IMR-90 (cell line): ENCODE data around the gene CSDE1. TPM values are rescaled to one million over a fixed set of nuclear protein-coding genes. Genes with fewer than 3 reads are reported as not detected.

ENCODE experiments used
- ATAC-seq: fragments of 200-7000 bp; cut with Tn5 transposase; 2 replicates; pipeline ENCODE4 v1.9.1; 2020; ENCODE audit warnings: low read depth, mild to moderate bottlenecking, moderate library complexity
- BruUV-seq: library from RNA; stranded (reverse); fragments of 400-500 nt; replicated peaks from 2 replicates; lab custom pipeline; 2021; lab: Mats Ljungman, UMichigan
- CTCF ChIA-PET: fragments of 300-600 bp; formaldehyde crosslinking; extraction: SDS; loops from one replicate; lab custom pipeline; 2021; ENCODE audit warnings: antibody characterized with exemption; lab: Yijun Ruan, JAX
- POLR2A ChIA-PET: fragments of 300-600 bp; sonication (Branson Sonifier 250); formaldehyde crosslinking; loops from one replicate; lab custom pipeline; 2022; ENCODE audit warnings: antibody characterized with exemption; ENCODE audit not compliant: unreplicated experiment; lab: Charles Lee
- DNase-seq: peaks from one replicate; pipeline ENCODE4 v3.0.0; 2013
- H2AFZ ChIP-seq: replicated peaks from 2 replicates; pipeline ENCODE3; 2013; ENCODE audit warnings: low read length, mild to moderate bottlenecking; ENCODE audit not compliant: poor library complexity
- H2AK5ac ChIP-seq: 2 replicates; pipeline ENCODE4 v1.6.1; 2013; ENCODE audit warnings: low read depth, low read length, inconsistent platforms
- H2AK9ac ChIP-seq: replicated peaks from 2 replicates; pipeline ENCODE3; 2013; ENCODE audit warnings: mild to moderate bottlenecking, low read depth, low read length, moderate library complexity; ENCODE audit not compliant: poor library complexity
- H2BK120ac ChIP-seq: 2 replicates; pipeline ENCODE4 v1.6.1; 2013; ENCODE audit warnings: low read depth, low read length, inconsistent platforms
- H2BK15ac ChIP-seq: 3 replicates; pipeline ENCODE4 v1.6.1; 2013; ENCODE audit warnings: low read depth, low read length, inconsistent platforms
- H2BK20ac ChIP-seq: 2 replicates; pipeline ENCODE4 v1.6.1; 2013; ENCODE audit warnings: low read depth, mild to moderate bottlenecking, inconsistent platforms, low read length, moderate library complexity
- H2BK5ac ChIP-seq: 2 replicates; pipeline ENCODE4 v1.6.1; 2013; ENCODE audit warnings: mild to moderate bottlenecking, low read depth, low read length, inconsistent platforms; ENCODE audit not compliant: poor library complexity, severe bottlenecking
- H3K14ac ChIP-seq: replicated peaks from 2 replicates; pipeline ENCODE4 v1.6.1; 2013; ENCODE audit warnings: low read depth, low read length, inconsistent platforms
- H3K18ac ChIP-seq: 2 replicates; pipeline ENCODE4 v1.6.1; 2013; ENCODE audit warnings: low read depth, low read length, control low read depth
- H3K23ac ChIP-seq: 2 replicates; pipeline ENCODE4 v1.6.1; 2013; ENCODE audit warnings: low read depth, low read length, inconsistent platforms
- H3K27ac ChIP-seq: 2 replicates; pipeline ENCODE4 v1.5.1; 2013; ENCODE audit warnings: mild to moderate bottlenecking, control low read depth, low read length; ENCODE audit not compliant: insufficient read depth
- H3K27me3 ChIP-seq: 2 replicates; pipeline ENCODE4 v1.6.1; 2013; ENCODE audit warnings: low read length; ENCODE audit not compliant: control insufficient read depth, insufficient read depth
- H3K36me3 ChIP-seq: 2 replicates; pipeline ENCODE4 v1.6.1; 2013; ENCODE audit warnings: low read length, mixed read lengths; ENCODE audit not compliant: control insufficient read depth, insufficient read depth
- H3K4ac ChIP-seq: 2 replicates; pipeline ENCODE4 v1.6.1; 2013; ENCODE audit warnings: low read depth, low read length, inconsistent platforms
- H3K4me1 ChIP-seq: 2 replicates; pipeline ENCODE4 v1.6.1; 2013; ENCODE audit warnings: low read length, mixed read lengths; ENCODE audit not compliant: control insufficient read depth, insufficient read depth
- H3K4me2 ChIP-seq: 2 replicates; pipeline ENCODE4 v1.6.1; 2013; ENCODE audit warnings: low read depth, mild to moderate bottlenecking, control low read depth, low read length, moderate library complexity
- H3K4me3 ChIP-seq: 2 replicates; pipeline ENCODE4 v1.5.1; 2013; ENCODE audit warnings: low read depth, mild to moderate bottlenecking, control low read depth, low read length, moderate library complexity; ENCODE audit not compliant: insufficient read depth
- H3K56ac ChIP-seq: 2 replicates; pipeline ENCODE4 v1.6.1; 2013; ENCODE audit warnings: low read length, inconsistent platforms; ENCODE audit not compliant: insufficient read depth; ENCODE audit errors: extremely low read depth
- H3K79me1 ChIP-seq, 2 experiments: 2 replicates each; pipeline ENCODE4 v1.6.1; 2013; ENCODE audit warnings: low read length in 2 of 2, inconsistent platforms in 1 of 2, low read depth in 1 of 2
- H3K9ac ChIP-seq: 2 replicates; pipeline ENCODE4 v1.6.1; 2013; ENCODE audit warnings: low read depth, low read length, control low read depth
- H3K9me1 ChIP-seq: 2 replicates; pipeline ENCODE4 v1.6.1; 2013; ENCODE audit warnings: low read length, inconsistent platforms; ENCODE audit not compliant: insufficient read depth
- H3K9me3 ChIP-seq: 2 replicates; pipeline ENCODE4 v1.6.1; 2013; ENCODE audit warnings: low read length; ENCODE audit not compliant: control insufficient read depth, insufficient read depth
- H4K20me1 ChIP-seq: 2 replicates; pipeline ENCODE4 v1.6.1; 2013; ENCODE audit warnings: low read length, inconsistent platforms; ENCODE audit not compliant: insufficient read depth
- H4K5ac ChIP-seq: 2 replicates; pipeline ENCODE4 v1.6.1; 2013; ENCODE audit warnings: mild to moderate bottlenecking, low read depth, low read length, control low read depth
- H4K8ac ChIP-seq, 2 experiments: 2 replicates each; pipeline ENCODE4 v1.6.1; 2013; ENCODE audit warnings: low read depth in 2 of 2, low read length in 2 of 2, control low read depth in 1 of 2, inconsistent platforms in 1 of 2
- H4K91ac ChIP-seq: 2 replicates; pipeline ENCODE4 v1.6.1; 2013; ENCODE audit warnings: low read depth, low read length, inconsistent platforms; ENCODE audit not compliant: insufficient read depth
- BHLHE40 ChIP-seq: fragments of 150-350 bp; IDR thresholded peaks from 2 replicates; pipeline ENCODE4 v1.6.1; 2016; ENCODE audit warnings: mild to moderate bottlenecking, low read depth, low read length
- CHD1 ChIP-seq: IDR thresholded peaks from 2 replicates; pipeline ENCODE4 v1.6.1; 2012; ENCODE audit warnings: low read depth, low read length, improper control_type of control experiment
- MAFK ChIP-seq: IDR thresholded peaks from 2 replicates; pipeline ENCODE4 v1.6.1; 2012; ENCODE audit warnings: low read depth, low read length, improper control_type of control experiment
- POLR2A ChIP-seq: IDR thresholded peaks from 2 replicates; pipeline ENCODE4 v1.6.1; 2012; ENCODE audit warnings: mild to moderate bottlenecking, low read depth, low read length
- WGBS, 2 experiments: methylation state at CpG; one replicate each; pipeline versions ENCODE4 v1.1.5 to v1.1.7; 2013; ENCODE audit warnings: missing lambda C conversion rate in 2 of 2; ENCODE audit not compliant: insufficient read length in 1 of 2; ENCODE audit errors: extremely low coverage in 2 of 2; 5-methylcytosine and 5-hydroxymethylcytosine counted together
- dilution Hi-C: fragments of 300-500 bp; cut with HindIII; formaldehyde crosslinking; loops from one replicate; pipeline ENCODE4 v1.14.3; 2018; ENCODE audit warnings: low sequenced_read_pairs; ENCODE audit not compliant: unreplicated experiment
- in situ Hi-C: fragments of 300-500 bp; cut with MboI; formaldehyde crosslinking; loops from 3 replicates; pipeline ENCODE4 v1.14.3; 2019; ENCODE audit warnings: low sequenced_read_pairs, inconsistent platforms, mixed read lengths
- intact Hi-C: fragments of 100-400 bp; cut with micrococcal nuclease; formaldehyde crosslinking; loops from 2 replicates; pipeline ENCODE4 v1.10.0; 2022
- polyA plus RNA-seq, 3 experiments: library from polyadenylated mRNA; depleted of rRNA; stranded (reverse); fragments of >200 nt; gene quantifications; 2 replicates each; pipeline ENCODE4 v1.2.3, GENCODE V29; 2012; ENCODE audit warnings: low replicate concordance in 1 of 3
- total RNA-seq: library from RNA; depleted of rRNA; stranded (reverse); fragments of >200 nt; gene quantifications from 2 replicates; pipeline ENCODE4 v1.2.3, GENCODE V29; 2012

CSDE1 gene
- total and polyA plus RNA-seq, 2 of the 4 experiments (the other 2 are of a cell fraction), result 190 to 879 TPM

DNA sequence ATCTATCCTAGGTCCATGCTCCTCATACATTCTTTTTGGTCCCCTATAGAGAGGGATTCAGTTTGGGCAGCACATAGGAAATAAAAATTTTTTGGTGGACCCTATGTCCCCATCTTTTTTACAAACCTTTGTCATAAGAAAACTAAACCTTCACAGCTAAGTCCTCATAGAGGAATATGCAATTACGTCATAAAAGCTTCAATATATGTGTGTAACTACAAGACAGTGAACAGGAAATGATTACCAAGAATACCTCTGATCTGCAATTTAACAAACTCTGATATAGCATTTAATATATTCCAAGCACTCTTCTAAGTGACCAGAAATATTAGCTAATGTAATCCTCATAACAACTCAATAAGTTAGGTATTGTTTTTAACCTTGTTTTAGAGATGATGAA lies 81.7 kb downstream of the CSDE1 start:
- no TSS peak for BruUV-seq
- Histone ChIP-seq H2AFZ (no peak overlapping the region), H3K4me2 (no peak overlapping the region), H2AK9ac (no peak overlapping the region), H3K27me3 (peaks cover 17% of the 10 kb centered on the region), H3K79me1 (no peaks in the 10 kb centered on the region), H3K4me1 (no peaks in the 10 kb centered on the region), H3K4me3 (no peak overlapping the region), H2BK20ac (no peak overlapping the region), H4K8ac (no peak overlapping the region), H3K9ac (no peak overlapping the region), H3K23ac (no peak overlapping the region), H4K20me1 (no peaks in the 10 kb centered on the region), H3K14ac (no peak overlapping the region), H3K36me3 (no peaks in the 10 kb centered on the region), H4K91ac (no peak overlapping the region), H3K27ac (no peak overlapping the region), H3K4ac (no peak overlapping the region), H2AK5ac (no peak overlapping the region), H3K18ac (no peak overlapping the region), H2BK120ac (no peak overlapping the region), H2BK5ac (no peak overlapping the region), H4K5ac (no peak overlapping the region), H3K9me1 (no peaks in the 10 kb centered on the region), H3K9me3 (no peaks in the 10 kb centered on the region), H3K56ac (no peak overlapping the region), H2BK15ac (no peak overlapping the region)
- dilution Hi-C loops (no loop called here), intact Hi-C loops (no loop called here), in situ Hi-C loops (no loop called here)
- TF ChIP-seq POLR2A, result no peak
- TF ChIP-seq CHD1, result no peak
- TF ChIP-seq MAFK, result no peak
- no peak for TF ChIP-seq BHLHE40
- ChIA-PET CTCF (no interaction called here), POLR2A (no interaction called here)
- ATAC-seq, result no peak
- no peak for DNase-seq
- WGBS, 2 experiments, result no CpG with 5 or more reads among the region's 1 CpG
